ENCODE measurements around the gene TRIM45. TPM values are rescaled to one million over a fixed set of nuclear protein-coding genes. Genes with fewer than 3 reads are reported as not detected.

The TRIM45 gene, protein sequence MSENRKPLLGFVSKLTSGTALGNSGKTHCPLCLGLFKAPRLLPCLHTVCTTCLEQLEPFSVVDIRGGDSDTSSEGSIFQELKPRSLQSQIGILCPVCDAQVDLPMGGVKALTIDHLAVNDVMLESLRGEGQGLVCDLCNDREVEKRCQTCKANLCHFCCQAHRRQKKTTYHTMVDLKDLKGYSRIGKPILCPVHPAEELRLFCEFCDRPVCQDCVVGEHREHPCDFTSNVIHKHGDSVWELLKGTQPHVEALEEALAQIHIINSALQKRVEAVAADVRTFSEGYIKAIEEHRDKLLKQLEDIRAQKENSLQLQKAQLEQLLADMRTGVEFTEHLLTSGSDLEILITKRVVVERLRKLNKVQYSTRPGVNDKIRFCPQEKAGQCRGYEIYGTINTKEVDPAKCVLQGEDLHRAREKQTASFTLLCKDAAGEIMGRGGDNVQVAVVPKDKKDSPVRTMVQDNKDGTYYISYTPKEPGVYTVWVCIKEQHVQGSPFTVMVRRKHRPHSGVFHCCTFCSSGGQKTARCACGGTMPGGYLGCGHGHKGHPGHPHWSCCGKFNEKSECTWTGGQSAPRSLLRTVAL
- total RNA-seq (2021): 3.2 and 6.7 TPM in 2 replicates
- percentile 47 among the genes with signal in this experiment for Bru-seq, nascent RNA
- BruChase-seq, experiment 1, labeled RNA remaining after a 2-hour chase: percentile 47 among the genes with signal in this experiment
- percentile 43 among the genes with signal in this experiment for BruChase-seq, experiment 2, labeled RNA remaining after a 6-hour chase
- long read RNA-seq, partial matches to known transcripts: 3 of 7 reads
- long read RNA-seq, other reads (novel, unspliced or antisense): 2 of 7 reads

DNA sequence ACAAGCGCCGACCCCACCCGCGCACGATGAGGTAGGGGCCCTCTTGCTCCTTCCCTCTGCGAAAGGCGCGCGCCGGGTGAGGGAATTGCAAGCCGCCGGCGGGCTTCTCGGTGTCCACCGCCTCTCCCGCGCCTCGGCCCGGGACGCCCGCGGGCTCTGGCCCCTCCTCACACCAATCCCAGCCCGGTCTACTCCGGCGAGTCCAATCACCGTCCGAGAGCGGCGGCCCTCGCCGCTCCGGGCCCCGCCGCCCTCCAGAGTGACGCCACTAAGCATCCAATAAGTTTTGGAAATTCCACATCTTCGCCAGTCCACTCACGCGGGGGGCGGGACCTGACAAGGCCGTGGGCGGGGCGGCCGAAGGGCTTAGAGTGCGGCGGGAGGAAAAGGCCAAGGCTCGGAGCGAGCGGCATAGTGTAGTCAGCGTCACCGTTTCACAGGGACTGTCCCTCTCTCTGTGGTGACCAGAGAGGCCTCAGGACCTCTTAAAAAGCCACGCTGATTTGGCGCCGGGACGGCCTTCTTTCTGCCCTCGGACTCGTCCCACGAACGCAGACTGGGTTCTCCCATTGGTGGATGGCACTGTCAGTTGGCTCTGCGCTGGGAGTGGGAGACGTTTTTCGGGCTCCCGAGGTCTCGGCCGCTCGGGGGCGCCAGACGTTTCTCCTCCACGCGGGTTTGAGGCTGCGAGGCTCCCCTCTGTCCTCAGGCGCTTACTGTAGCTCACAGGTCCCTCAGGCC, at the start of gene TRIM45:
TRIM45 (minus strand) TSS at position 161 of the 741 bp plus-strand sequence. CDS start 548 bp downstream, outside the sequence.
- peak; percentile 96 for DNase-seq (ENCODE audit: low spot score)
- Histone ChIP-seq H3K9me3 (ENCODE audit: low read depth, low read length, poor library complexity, severe bottlenecking) (no peaks in the 10 kb centered on the region), H3K36me3 (ENCODE audit: insufficient read depth, low read length, poor library complexity, severe bottlenecking) (no peaks in the 10 kb centered on the region), H3K27me3 (replicated peaks; ENCODE audit: insufficient read depth, low read depth, low read length, poor library complexity) (peaks cover 8% of the 10 kb centered on the region), H3K4me1 (ENCODE audit: insufficient read depth, low read length, poor library complexity, severe bottlenecking) (no peaks in the 10 kb centered on the region), H3K4me3 (ENCODE audit: low read depth, low read length, poor library complexity, severe bottlenecking) (peak within 1 kb of the TSS; percentile 59), H3K27ac (ENCODE audit: low read depth, low read length, poor library complexity, severe bottlenecking) (peak within 1 kb of the TSS; percentile 82)
- BruUV-seq (replicated peaks): no TSS peak
- CTCF ChIA-PET: interaction anchor here (0.5 to 1.3 kb wide), 2 partner anchors 65 to 163 kb away, joined by 5 to 13 read pairs; no protein-coding TSS in a partner anchor
- intact Hi-C loops (cut with micrococcal nuclease; ENCODE audit: unreplicated experiment): loop anchor here (1.0 to 5.0 kb wide), 2 partner anchors 54 to 163 kb away; no protein-coding TSS in a partner anchor
- no peak for TF ChIP-seq EZH2 (IDR thresholded peaks at IDR 0.05; ENCODE audit: borderline replicate concordance, low read depth, low read length, poor library complexity, severe bottlenecking)
- TF ChIP-seq, protein P1, sequence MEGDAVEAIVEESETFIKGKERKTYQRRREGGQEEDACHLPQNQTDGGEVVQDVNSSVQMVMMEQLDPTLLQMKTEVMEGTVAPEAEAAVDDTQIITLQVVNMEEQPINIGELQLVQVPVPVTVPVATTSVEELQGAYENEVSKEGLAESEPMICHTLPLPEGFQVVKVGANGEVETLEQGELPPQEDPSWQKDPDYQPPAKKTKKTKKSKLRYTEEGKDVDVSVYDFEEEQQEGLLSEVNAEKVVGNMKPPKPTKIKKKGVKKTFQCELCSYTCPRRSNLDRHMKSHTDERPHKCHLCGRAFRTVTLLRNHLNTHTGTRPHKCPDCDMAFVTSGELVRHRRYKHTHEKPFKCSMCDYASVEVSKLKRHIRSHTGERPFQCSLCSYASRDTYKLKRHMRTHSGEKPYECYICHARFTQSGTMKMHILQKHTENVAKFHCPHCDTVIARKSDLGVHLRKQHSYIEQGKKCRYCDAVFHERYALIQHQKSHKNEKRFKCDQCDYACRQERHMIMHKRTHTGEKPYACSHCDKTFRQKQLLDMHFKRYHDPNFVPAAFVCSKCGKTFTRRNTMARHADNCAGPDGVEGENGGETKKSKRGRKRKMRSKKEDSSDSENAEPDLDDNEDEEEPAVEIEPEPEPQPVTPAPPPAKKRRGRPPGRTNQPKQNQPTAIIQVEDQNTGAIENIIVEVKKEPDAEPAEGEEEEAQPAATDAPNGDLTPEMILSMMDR (conservative IDR thresholded peaks at IDR 0.05; ENCODE audit: low read depth, low read length): peak; percentile 92
- POLR2A ChIA-PET (ENCODE audit: low non-redundant PET): no interaction called here

DNA sequence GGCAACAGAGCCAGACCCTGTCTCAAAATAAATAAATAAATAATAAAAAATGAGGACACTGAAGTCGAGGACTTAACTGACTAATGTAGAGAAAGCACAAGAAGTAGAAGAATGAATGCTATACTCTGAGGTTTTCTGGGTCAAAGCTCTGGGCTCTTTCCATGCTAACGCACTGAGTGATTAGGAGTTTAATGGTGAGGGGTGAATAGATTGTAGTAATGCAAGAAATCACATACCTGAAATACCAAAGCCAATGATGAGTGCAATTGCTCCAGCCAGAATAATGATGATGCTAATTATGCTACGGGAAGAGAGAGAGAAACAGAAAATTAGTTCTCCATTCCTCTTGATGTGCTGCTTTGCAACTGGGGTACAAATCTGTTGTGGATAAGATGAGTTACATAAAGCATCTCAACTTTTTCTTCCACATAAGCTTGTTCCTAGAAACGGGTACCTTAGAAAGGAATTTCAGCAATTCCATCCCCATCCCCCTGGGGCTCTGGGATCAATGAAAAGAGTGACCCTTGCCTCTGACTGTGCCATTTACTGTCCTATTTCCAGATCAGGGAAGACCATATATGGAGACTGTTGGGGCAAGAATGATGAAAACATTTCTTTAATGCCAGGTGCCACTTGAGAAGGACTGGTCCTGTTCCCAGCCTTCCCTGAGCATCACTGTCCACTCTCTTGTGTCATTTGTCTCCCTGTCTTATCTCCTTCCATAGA, 48.5 kb upstream of the TRIM45 start:
- intact Hi-C loops (cut with micrococcal nuclease; ENCODE audit: unreplicated experiment): no loop called here
- no peak for TF ChIP-seq EZH2 (IDR thresholded peaks at IDR 0.05; ENCODE audit: borderline replicate concordance, low read depth, low read length, poor library complexity, severe bottlenecking)
- TF ChIP-seq, protein P1 (conservative IDR thresholded peaks at IDR 0.05; ENCODE audit: low read depth, low read length): no peak
- Histone ChIP-seq H3K4me1 (ENCODE audit: insufficient read depth, low read length, poor library complexity, severe bottlenecking) (no peaks in the 10 kb centered on the region), H3K27ac (ENCODE audit: low read depth, low read length, poor library complexity, severe bottlenecking) (no peak overlapping the region), H3K36me3 (ENCODE audit: insufficient read depth, low read length, poor library complexity, severe bottlenecking) (no peaks in the 10 kb centered on the region), H3K9me3 (ENCODE audit: low read depth, low read length, poor library complexity, severe bottlenecking) (no peaks in the 10 kb centered on the region), H3K27me3 (replicated peaks; ENCODE audit: insufficient read depth, low read depth, low read length, poor library complexity) (no peaks in the 10 kb centered on the region), H3K4me3 (ENCODE audit: low read depth, low read length, poor library complexity, severe bottlenecking) (no peak overlapping the region)
- no peak for DNase-seq (ENCODE audit: low spot score)
- POLR2A ChIA-PET (ENCODE audit: low non-redundant PET): no interaction called here
- BruUV-seq (replicated peaks): no TSS peak
- CTCF ChIA-PET: no interaction called here

DNA sequence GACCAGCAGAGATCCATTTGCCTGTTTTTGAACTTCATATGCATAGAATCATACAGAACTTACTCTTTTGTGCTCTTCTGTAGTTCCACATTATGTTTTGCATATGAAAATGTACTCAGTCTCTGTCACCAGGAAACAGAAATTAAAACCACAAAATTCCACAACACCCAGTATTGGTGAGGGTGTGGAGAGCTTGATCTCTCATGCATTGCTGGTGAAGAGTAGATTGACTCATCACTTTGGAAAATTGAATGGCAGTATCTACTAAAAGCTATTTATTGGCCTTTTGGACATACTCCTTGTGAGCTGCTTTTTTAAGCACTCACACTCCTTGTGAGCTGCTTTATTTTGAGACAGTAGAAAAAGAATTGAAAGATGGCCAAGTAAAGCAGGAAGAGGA, 45.9 kb upstream of the TRIM45 start:
- Histone ChIP-seq H3K27ac (ENCODE audit: low read depth, low read length, poor library complexity, severe bottlenecking) (peak overlapping the region; percentile 22), H3K27me3 (replicated peaks; ENCODE audit: insufficient read depth, low read depth, low read length, poor library complexity) (no peaks in the 10 kb centered on the region), H3K4me1 (ENCODE audit: insufficient read depth, low read length, poor library complexity, severe bottlenecking) (no peaks in the 10 kb centered on the region), H3K4me3 (ENCODE audit: low read depth, low read length, poor library complexity, severe bottlenecking) (no peak overlapping the region), H3K9me3 (ENCODE audit: low read depth, low read length, poor library complexity, severe bottlenecking) (no peaks in the 10 kb centered on the region), H3K36me3 (ENCODE audit: insufficient read depth, low read length, poor library complexity, severe bottlenecking) (no peaks in the 10 kb centered on the region)
- POLR2A ChIA-PET (ENCODE audit: low non-redundant PET): no interaction called here
- TF ChIP-seq, protein P1 (conservative IDR thresholded peaks at IDR 0.05; ENCODE audit: low read depth, low read length): no peak
- TF ChIP-seq EZH2 (IDR thresholded peaks at IDR 0.05; ENCODE audit: borderline replicate concordance, low read depth, low read length, poor library complexity, severe bottlenecking): no peak
- CTCF ChIA-PET: no interaction called here
- no peak for DNase-seq (ENCODE audit: low spot score)
- intact Hi-C loops (cut with micrococcal nuclease; ENCODE audit: unreplicated experiment): no loop called here
- no TSS peak for BruUV-seq (replicated peaks)
